Common myeloid progenitor, CD34-positive (primary cell): ENCODE results near the gene SFTPB.

Experiments
- CTCF ChIA-PET: fragments of 350-600 bp; sonication (Branson Sonifier 250); formaldehyde crosslinking; loops from one replicate; lab custom pipeline; 2021; ENCODE audit warnings: antibody characterized with exemption; lab: Charles Lee
- POLR2A ChIA-PET: fragments of 350-600 bp; sonication (Branson Sonifier 250); formaldehyde crosslinking; loops from one replicate; lab custom pipeline; 2021; ENCODE audit warnings: antibody characterized with exemption; lab: Charles Lee
- DNase-seq, 3 donors: peaks; one replicate each; pipeline versions ENCODE4 v3.0.0 to v3.0.0-alpha.2; 2013
- H3K27ac ChIP-seq, 2 experiments: 1 replicate in 1 of 2; 2 replicates in 1 of 2; pipeline ENCODE4 v1.7.0; 2013; ENCODE audit warnings: inconsistent platforms in 2 of 2, low read length in 2 of 2, mild to moderate bottlenecking in 2 of 2, low read depth in 1 of 2, moderate library complexity in 1 of 2; ENCODE audit not compliant: severe bottlenecking in 2 of 2, insufficient read depth in 1 of 2, poor library complexity in 1 of 2
- H3K27me3 ChIP-seq, 5 experiments: replicated peaks in 2 of 5; 1 replicate in 3 of 5; 2 replicates in 2 of 5; pipeline versions ENCODE4 v1.6.1 to v1.7.0; 2013; ENCODE audit warnings: low read length in 4 of 5, mild to moderate bottlenecking in 2 of 5, moderate library complexity in 2 of 5, inconsistent platforms in 1 of 5; ENCODE audit not compliant: insufficient read depth in 5 of 5, control insufficient read depth in 4 of 5
- H3K36me3 ChIP-seq, 4 experiments: 1 replicate in 2 of 4; 2 replicates in 2 of 4; pipeline versions ENCODE4 v1.6.1 to v1.7.0; 2013; ENCODE audit warnings: low read length in 3 of 4, control low read depth in 1 of 4, mild to moderate bottlenecking in 1 of 4; ENCODE audit not compliant: control insufficient read depth in 4 of 4, insufficient read depth in 4 of 4
- H3K4me1 ChIP-seq, 4 experiments: 1 replicate in 3 of 4; 2 replicates in 1 of 4; pipeline versions ENCODE4 v1.6.1 to v1.7.1; 2013; ENCODE audit warnings: low read length in 3 of 4, mild to moderate bottlenecking in 3 of 4, control low read depth in 1 of 4, inconsistent platforms in 1 of 4, moderate library complexity in 1 of 4; ENCODE audit not compliant: control insufficient read depth in 4 of 4, insufficient read depth in 4 of 4; ENCODE audit errors: control extremely low read depth in 1 of 4
- H3K4me3 ChIP-seq, 7 experiments: 1 replicate in 4 of 7; 2 replicates in 3 of 7; pipeline versions ENCODE4 v1.5.1 to v1.7.0; 2013; ENCODE audit warnings: mild to moderate bottlenecking in 7 of 7, low read length in 6 of 7, moderate library complexity in 6 of 7, inconsistent platforms in 2 of 7, low read depth in 2 of 7, control low read depth in 1 of 7; ENCODE audit not compliant: insufficient read depth in 4 of 7, control insufficient read depth in 1 of 7; ENCODE audit errors: extremely low read depth in 1 of 7
- H3K9me3 ChIP-seq, 5 experiments: 1 replicate in 4 of 5; 2 replicates in 1 of 5; pipeline versions ENCODE4 v1.6.1 to v1.7.1; 2013; ENCODE audit warnings: low read length in 4 of 5, mild to moderate bottlenecking in 2 of 5, inconsistent platforms in 1 of 5, low read depth in 1 of 5, moderate library complexity in 1 of 5; ENCODE audit not compliant: control insufficient read depth in 4 of 5, insufficient read depth in 2 of 5; ENCODE audit errors: control extremely low read depth in 1 of 5
- WGBS: methylation state at CpG from one replicate; pipeline ENCODE4 v1.1.5; 2013; ENCODE audit not compliant: insufficient coverage; 5-methylcytosine and 5-hydroxymethylcytosine counted together

SFTPB gene

GRCh38 chr2:85684806-85685205 is 16.8 kb upstream of the SFTPB start:
- H3K4me1 ChIP-seq: no peaks in the 10 kb centered on the region
- peaks cover 0 to 2% (median 0%) of the 10 kb centered on the region in 5 experiments for H3K27me3 ChIP-seq
- DNase-seq: peak in 1 of 3 donors; percentile 44
- 59% methylated on average over 3 of the region's 4 CpGs for WGBS
- H3K27ac ChIP-seq: no peak overlapping the region
- no peaks in the 10 kb centered on the region for H3K36me3 ChIP-seq
- H3K9me3 ChIP-seq: no peaks in the 10 kb centered on the region
- CTCF ChIA-PET: interaction anchor here (1.1 to 3.4 kb wide), 6 partner anchors 9 to 38 kb away, joined by 4 to 28 read pairs (median 4); no protein-coding TSS in a partner anchor
- no peak overlapping the region for H3K4me3 ChIP-seq
- POLR2A ChIA-PET: no interaction called here

GRCh38 chr2:85684380-85684779 is 16.4 kb upstream of the SFTPB start:
- Histone ChIP-seq H3K4me1 (peaks cover 0 to under 1% (median under 1%) of the 10 kb centered on the region in 4 experiments), H3K9me3 (no peaks in the 10 kb centered on the region), H3K27me3 (peaks cover 0 to 2% (median 0%) of the 10 kb centered on the region in 5 experiments), H3K36me3 (no peaks in the 10 kb centered on the region), H3K27ac (no peak overlapping the region), H3K4me3 (no peak overlapping the region)
- DNase-seq: no peak
- CTCF ChIA-PET: interaction anchor here (1.1 to 3.4 kb wide), 5 partner anchors 9 to 38 kb away, joined by 4 to 28 read pairs (median 4); no protein-coding TSS in a partner anchor
- WGBS: 100% methylated on average over 4 of the region's 4 CpGs
- POLR2A ChIA-PET: no interaction called here

GRCh38 chr2:85682378-85682777 is 14.4 kb upstream of the SFTPB start:
- CTCF ChIA-PET: interaction anchor here (3.4 kb wide), 1 partner anchor 24 kb away, joined by 28 read pairs; no protein-coding TSS in a partner anchor
- H3K4me3 ChIP-seq: no peak overlapping the region
- 100% methylated on average over 5 of the region's 5 CpGs for WGBS
- DNase-seq: no peak
- H3K27ac ChIP-seq: no peak overlapping the region
- H3K27me3 ChIP-seq: peaks cover 0 to 2% (median 0%) of the 10 kb centered on the region in 5 experiments
- no peaks in the 10 kb centered on the region for H3K9me3 ChIP-seq
- POLR2A ChIA-PET: no interaction called here
- peaks cover 0 to 18% (median 13%) of the 10 kb centered on the region in 4 experiments for H3K4me1 ChIP-seq
- no peaks in the 10 kb centered on the region for H3K36me3 ChIP-seq

- CTCF ChIA-PET: interaction anchor here (3.0 to 4.0 kb wide), 3 partner anchors 11 to 25 kb away, joined by 19 to 102 read pairs (median 28); partner anchors contain the start of gene GNLY
- no peak for DNase-seq
- H3K36me3 ChIP-seq: no peaks in the 10 kb centered on the region
- no peak overlapping the region for H3K4me3 ChIP-seq
- WGBS: no CpG with 5 or more reads among the region's 1 CpG
- POLR2A ChIA-PET: no interaction called here
- H3K9me3 ChIP-seq: no peaks in the 10 kb centered on the region
- H3K27me3 ChIP-seq: peaks cover 0 to 2% (median 0%) of the 10 kb centered on the region in 5 experiments
- peaks cover 0 to 18% (median 13%) of the 10 kb centered on the region in 4 experiments for H3K4me1 ChIP-seq
- no peak overlapping the region for H3K27ac ChIP-seq
Measured at GRCh38 chr2:85681776-85682175, 13.8 kb upstream of the SFTPB start.

- WGBS: 97% methylated on average over 5 of the region's 5 CpGs
- CTCF ChIA-PET: interaction anchor here (1.4 to 4.0 kb wide), 4 partner anchors 8 to 48 kb away, joined by 3 to 102 read pairs (median 12); partner anchors contain the start of gene GNLY
- H3K4me1 ChIP-seq: peaks cover 0 to 18% (median 13%) of the 10 kb centered on the region in 4 experiments
Measured at GRCh38 chr2:85681372-85681763, 13.4 kb upstream of the SFTPB start.

GRCh38 chr2:85680707-85681371 is 12.8 kb upstream of the SFTPB start:
- Histone ChIP-seq H3K27me3 (peaks cover 0 to 2% (median 0%) of the 10 kb centered on the region in 5 experiments), H3K4me3 (no peak overlapping the region), H3K4me1 (peaks cover 0 to 18% (median 13%) of the 10 kb centered on the region in 4 experiments), H3K36me3 (no peaks in the 10 kb centered on the region), H3K27ac (no peak overlapping the region), H3K9me3 (no peaks in the 10 kb centered on the region)
- CTCF ChIA-PET: interaction anchor here (1.2 to 4.0 kb wide), 6 partner anchors 8 to 109 kb away, joined by 3 to 102 read pairs (median 11); partner anchors contain the start of gene GNLY
- no peak for DNase-seq
- POLR2A ChIA-PET: no interaction called here
- WGBS: no CpG with 5 or more reads among the region's 2 CpGs

More at GRCh38 chr2:85681372-85681763, 13.4 kb upstream of the SFTPB start:
- POLR2A ChIA-PET: no interaction called here
- DNase-seq: no peak
- peaks cover 0 to 2% (median 0%) of the 10 kb centered on the region in 5 experiments for H3K27me3 ChIP-seq
- no peak overlapping the region for H3K27ac ChIP-seq
- H3K4me3 ChIP-seq: no peak overlapping the region
- no peaks in the 10 kb centered on the region for H3K9me3 ChIP-seq
- H3K36me3 ChIP-seq: no peaks in the 10 kb centered on the region
